ENCODE results near the gene BASP1.
"Not testable (repeated sequence)": the region's sequence is repeated elsewhere in the genome, so short reads cannot be mapped to it uniquely, and the experiment has no call there.

Gene BASP1

DNA sequence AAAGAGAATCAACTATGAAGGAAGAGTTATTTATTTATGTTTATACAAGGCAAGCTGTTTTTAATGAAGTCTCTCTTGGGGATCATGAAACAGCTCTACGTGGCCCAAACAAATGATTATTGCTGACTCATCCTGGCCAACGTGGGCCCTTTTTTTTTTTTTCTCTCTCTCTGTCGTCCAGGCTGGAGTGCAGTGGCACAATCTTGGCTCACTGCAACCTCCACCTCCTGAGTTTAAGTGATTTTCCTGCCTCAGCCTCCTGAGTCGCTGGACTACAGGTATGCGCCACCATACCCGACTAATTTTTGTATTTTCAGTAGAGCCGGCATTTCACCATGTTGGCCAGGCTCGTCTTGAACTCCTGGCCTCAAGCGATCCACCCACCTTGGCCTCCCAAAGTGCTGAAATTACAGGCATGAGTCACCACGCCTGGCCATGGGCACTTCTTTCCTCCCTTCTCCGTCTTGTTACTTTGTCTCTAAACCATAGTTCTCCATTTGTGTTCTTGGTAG, 98.3 kb downstream of the BASP1 start:
- no peaks in the 10 kb centered on the region for H3K9me3 ChIP-seq (ENCODE audit: control insufficient read depth, low read depth, low read length)
- no peaks in the 10 kb centered on the region for H3K27me3 ChIP-seq (ENCODE audit: control insufficient read depth, insufficient read depth, low read length)
- peaks cover 10% of the 10 kb centered on the region for H3K4me1 ChIP-seq (ENCODE audit: control insufficient read depth, low read depth, low read length)
- no peaks in the 10 kb centered on the region for H3K36me3 ChIP-seq (ENCODE audit: control insufficient read depth, low read depth, low read length)
- no peak overlapping the region for H3K9ac ChIP-seq (ENCODE audit: low read length)
- H3K4me3 ChIP-seq (ENCODE audit: low read length): no peak overlapping the region
- no peak overlapping the region for H3K27ac ChIP-seq (ENCODE audit: low read length)

DNA sequence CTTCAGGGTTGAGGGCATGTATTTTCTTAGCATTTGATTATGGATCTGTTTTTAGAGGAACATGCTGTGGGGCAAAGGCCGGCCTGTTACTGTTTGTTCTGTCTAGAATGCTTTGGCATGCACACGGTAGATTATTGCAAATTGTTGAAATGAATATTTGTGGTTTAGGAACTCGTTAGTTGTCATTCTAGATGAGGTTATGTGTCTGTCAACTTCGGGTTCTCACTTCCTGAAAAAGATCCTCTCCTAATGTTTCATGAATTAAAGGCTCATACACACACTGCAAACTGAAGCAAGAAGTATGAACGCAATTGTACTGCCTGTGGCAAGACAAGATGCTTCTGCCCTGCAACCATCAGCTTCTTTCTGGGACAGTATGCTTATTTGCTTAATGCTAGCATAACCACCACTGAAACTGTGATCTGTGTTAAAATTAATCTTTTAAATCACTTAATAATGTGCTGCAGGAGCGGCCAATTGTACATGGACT, 99.6 kb downstream of the BASP1 start:
- Histone ChIP-seq H3K4me3 (ENCODE audit: low read length) (no peak overlapping the region), H3K27ac (ENCODE audit: low read length) (no peak overlapping the region), H3K4me1 (ENCODE audit: control insufficient read depth, low read depth, low read length) (peaks cover 10% of the 10 kb centered on the region), H3K9ac (ENCODE audit: low read length) (no peak overlapping the region), H3K36me3 (ENCODE audit: control insufficient read depth, low read depth, low read length) (no peaks in the 10 kb centered on the region), H3K27me3 (ENCODE audit: control insufficient read depth, insufficient read depth, low read length) (no peaks in the 10 kb centered on the region), H3K9me3 (ENCODE audit: control insufficient read depth, low read depth, low read length) (no peaks in the 10 kb centered on the region)

DNA sequence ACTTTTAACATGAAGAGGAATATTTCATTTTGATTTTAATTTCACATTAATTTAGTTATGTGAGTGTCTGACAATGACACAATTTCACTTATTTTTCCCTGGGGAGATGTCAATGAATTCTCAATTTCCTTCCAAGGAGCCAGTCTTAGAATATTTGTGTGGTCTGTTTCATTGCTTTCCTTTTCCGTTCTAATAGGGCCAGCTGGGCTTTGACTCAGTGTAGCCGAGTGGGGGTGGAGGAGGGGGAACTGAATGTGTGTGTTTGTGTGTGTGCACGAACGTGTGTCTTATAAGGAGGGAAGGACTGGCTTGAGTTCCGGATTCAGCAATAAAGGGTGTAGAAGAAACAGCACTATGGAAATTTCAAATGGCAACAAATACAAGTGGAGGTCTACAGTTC, 100.0 kb downstream of the BASP1 start:
- Histone ChIP-seq H3K9me3 (ENCODE audit: control insufficient read depth, low read depth, low read length) (no peaks in the 10 kb centered on the region), H3K4me1 (ENCODE audit: control insufficient read depth, low read depth, low read length) (peaks cover 10% of the 10 kb centered on the region), H3K27ac (ENCODE audit: low read length) (no peak overlapping the region), H3K27me3 (ENCODE audit: control insufficient read depth, insufficient read depth, low read length) (no peaks in the 10 kb centered on the region), H3K9ac (ENCODE audit: low read length) (no peak overlapping the region), H3K4me3 (ENCODE audit: low read length) (no peak overlapping the region), H3K36me3 (ENCODE audit: control insufficient read depth, low read depth, low read length) (no peaks in the 10 kb centered on the region)

DNA sequence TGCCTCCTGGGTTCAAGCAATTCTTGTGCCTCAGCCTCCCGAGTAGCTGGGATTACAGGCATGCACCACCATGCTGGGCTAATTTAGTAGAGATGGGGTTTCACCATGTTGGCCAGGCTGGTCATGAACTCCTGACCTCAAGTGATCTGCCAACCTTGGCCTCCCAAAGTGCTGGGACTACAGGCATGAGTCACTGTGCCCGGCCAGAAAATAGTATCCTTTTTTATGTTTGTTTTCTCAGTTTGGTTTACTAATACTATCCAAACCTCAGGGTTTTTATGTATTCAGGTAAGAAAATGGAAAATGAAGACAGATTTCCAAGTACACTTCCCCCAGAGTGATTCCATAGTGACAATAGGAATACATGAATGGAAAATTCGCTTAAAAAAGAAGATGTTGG, 101.7 kb downstream of the BASP1 start:
- H3K27ac ChIP-seq (ENCODE audit: low read length): not testable (repeated sequence)

DNA sequence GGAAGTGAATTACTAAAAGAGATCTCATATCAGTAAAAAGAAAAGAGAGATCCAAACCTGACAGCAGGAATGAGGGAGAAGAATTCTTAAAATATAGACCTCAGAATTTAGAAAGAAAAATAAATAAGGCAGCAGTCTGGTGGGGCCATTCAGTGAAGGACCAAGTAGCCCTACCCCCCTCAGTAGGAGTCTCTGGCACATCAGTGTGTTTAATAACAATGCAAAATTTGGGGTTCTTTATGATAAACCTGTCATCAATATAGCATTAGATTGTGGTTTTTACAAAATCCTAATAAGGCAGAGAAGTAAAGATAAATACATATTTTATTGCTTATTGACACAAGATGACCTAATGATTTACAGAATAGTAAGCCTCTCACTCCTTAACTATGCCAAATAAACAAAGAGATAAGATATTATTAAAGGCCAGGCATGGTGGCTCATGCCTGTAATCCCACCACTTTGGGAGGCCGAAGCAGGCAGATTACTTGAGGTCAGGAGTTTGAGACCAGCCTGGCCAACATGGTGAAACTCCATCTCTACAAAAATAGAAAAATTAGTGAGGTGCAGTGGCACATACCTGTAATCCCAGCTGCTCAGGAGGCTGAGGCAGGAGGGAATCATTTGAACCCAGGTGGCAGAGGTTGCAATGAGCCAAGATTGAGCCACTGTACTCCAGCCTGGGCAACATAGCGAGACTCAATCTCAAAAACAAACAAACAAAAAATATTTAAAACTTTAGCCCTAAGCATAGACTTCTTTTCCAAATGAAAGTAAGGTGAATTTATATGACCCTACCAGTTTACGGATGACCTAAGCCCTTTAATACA, 108.6 kb downstream of the BASP1 start:
- Histone ChIP-seq H3K27ac (ENCODE audit: low read length) (no peak overlapping the region), H3K27me3 (ENCODE audit: control insufficient read depth, insufficient read depth, low read length) (no peaks in the 10 kb centered on the region), H3K4me3 (ENCODE audit: low read length) (no peak overlapping the region), H3K9me3 (ENCODE audit: control insufficient read depth, low read depth, low read length) (no peaks in the 10 kb centered on the region), H3K36me3 (ENCODE audit: control insufficient read depth, low read depth, low read length) (no peaks in the 10 kb centered on the region), H3K9ac (ENCODE audit: low read length) (no peak overlapping the region), H3K4me1 (ENCODE audit: control insufficient read depth, low read depth, low read length) (no peaks in the 10 kb centered on the region)

More for the DNA sequence above, 101.7 kb downstream of the BASP1 start:
- not testable (repeated sequence) for H3K36me3 ChIP-seq (ENCODE audit: control insufficient read depth, low read depth, low read length); H3K4me1 ChIP-seq (ENCODE audit: control insufficient read depth, low read depth, low read length); H3K27me3 ChIP-seq (ENCODE audit: control insufficient read depth, insufficient read depth, low read length); H3K9me3 ChIP-seq (ENCODE audit: control insufficient read depth, low read depth, low read length); H3K4me3 ChIP-seq (ENCODE audit: low read length); H3K9ac ChIP-seq (ENCODE audit: low read length)
